HG03064 (cell line): ENCODE measurements around the gene YWHAQ.
A peak's percentile ranks its signal among the peaks of the same experiment; 100 is the strongest.
"Not testable (repeated sequence)": the region's sequence is repeated elsewhere in the genome, so short reads cannot be mapped to it uniquely, and the experiment has no call there.

Experiments used
- ATAC-seq: cut with Tn5 transposase; IDR thresholded peaks from one replicate; pipeline ENCODE4 v1.9.1; 2021; ENCODE audit warnings: low read depth; ENCODE audit not compliant: unreplicated experiment

Gene YWHAQ

DNA sequence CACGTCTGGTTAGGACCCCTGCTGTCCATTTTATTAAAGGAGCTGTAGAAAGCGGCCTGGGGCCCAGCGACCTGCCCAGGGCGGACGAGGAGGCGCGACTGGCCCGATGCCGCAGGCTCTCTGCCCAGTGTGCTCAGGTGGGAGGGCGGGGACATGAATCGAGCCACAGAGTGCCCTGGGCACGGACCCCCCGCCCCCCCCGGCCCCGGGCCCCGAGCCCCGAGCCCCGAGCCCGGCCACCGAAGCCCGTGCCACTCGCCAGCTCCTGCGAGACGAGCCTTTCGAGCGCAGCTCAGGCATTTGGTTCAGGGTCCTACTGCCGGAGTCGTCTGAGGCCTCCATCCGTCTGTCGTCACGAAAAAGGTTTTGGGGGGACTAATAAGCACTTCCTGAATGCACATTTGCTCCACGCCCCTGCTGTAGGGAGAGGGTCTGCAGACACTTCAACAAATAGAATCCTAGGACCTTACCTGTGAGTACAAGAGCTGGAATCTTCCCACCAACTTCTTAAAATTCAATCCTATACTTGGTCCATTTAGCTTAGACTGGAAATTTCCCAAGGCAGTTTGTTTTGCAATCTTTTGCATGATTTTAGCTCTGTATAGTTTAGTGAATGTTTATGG lies 74.6 kb downstream of the YWHAQ start:
- peak; percentile 22 for ATAC-seq

DNA sequence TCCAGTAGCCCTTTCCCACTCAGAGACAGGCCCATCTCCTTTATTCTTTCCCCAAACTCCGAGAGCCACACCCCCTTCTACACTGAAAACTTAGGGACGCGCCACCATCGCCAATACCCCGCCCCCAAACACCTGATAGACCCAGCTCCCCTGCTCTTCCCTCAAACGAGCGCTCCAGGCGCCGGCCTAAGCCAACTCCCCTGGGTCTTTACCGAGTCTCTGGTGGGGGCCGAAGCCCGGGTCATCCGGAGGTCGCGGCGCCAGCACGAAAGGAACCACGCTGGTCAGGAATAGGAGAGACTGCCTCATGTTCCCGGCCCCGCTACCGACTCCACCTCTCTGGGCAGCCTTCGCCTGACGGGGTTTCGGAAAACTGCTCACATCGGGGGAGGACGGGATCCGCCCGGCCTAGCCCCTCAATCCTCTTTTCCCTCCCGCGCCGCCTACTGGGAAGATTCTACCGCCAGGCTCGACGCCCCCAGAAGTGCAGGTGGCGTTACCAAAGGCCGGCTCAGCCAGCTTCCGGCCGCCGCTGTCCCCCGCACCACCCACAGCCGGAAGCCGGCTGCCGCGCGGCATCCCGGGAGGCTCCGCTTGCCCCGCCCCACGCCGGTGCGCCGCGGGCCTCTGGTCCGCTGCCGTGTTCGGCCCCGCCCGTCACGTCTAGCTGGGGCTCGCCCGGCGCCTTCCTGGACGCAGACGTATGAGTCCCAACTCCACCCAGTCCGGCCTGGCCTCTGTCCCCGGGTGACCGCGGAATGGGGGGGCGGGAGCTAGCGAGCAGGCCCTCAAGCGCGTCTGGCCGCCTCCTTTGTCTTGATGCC lies 75.3 kb downstream of the YWHAQ start, which contains the start of gene ADAM17:
TSS of gene ADAM17 (minus strand) at position 534 of the 824 bp plus-strand sequence. CDS start at position 309, 225 bp downstream.
- ATAC-seq: peak; percentile 80

GRCh38 chr2:9554921-9555296 lies 75.9 kb downstream of the YWHAQ start:
- no peak for ATAC-seq

GRCh38 chr2:9552219-9553178 lies 78.3 kb downstream of the YWHAQ start:
- no peak for ATAC-seq

DNA sequence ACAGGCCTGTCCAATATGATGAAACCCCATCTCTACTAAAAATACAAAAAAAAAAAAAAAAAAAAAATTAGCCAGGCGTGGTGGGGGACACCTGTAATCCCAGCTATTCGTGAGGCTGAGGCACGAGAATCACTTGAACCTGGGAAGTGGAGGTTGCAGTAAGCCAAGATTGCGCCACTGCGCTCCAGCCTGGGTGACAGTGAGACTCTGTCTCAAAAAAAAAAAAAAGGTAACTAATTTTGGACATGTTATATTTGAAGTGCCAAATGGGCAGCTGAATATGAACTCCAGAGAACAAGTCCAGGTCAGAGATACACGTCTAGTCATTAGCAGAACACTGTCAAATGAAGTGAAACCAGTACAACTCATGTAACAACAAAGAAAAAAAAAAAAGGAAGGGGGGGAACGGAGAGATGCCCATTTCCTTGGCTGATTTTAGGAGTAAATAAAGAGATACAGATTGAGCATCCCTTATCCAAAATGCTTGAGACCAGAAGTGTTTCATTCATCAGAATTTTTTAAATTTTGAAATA lies 79.9 kb downstream of the YWHAQ start:
- ATAC-seq: not testable (repeated sequence)

- peak; percentile 41 for ATAC-seq
Measured at GRCh38 chr2:9549420-9549819, 81.4 kb downstream of the YWHAQ start.

DNA sequence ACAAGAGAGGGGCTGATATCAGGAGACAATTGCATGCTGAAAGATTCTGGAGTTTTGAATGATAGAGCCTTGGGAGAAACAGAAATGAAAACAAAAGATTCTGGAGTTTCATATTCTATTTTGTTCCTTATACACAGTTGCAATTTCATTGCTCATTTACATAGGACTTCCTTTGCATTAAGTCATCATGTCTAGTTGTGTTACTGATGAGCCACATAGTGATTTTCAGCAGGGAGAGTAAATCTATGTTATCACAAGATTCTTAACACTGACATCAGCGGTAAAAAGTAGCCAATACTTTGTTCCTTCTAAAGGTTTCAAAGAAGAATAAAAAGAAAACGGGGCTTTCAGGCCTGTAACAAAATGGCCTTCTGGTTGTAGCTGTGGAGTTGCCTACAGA lies 82.3 kb downstream of the YWHAQ start:
- ATAC-seq: peak; percentile 51

DNA sequence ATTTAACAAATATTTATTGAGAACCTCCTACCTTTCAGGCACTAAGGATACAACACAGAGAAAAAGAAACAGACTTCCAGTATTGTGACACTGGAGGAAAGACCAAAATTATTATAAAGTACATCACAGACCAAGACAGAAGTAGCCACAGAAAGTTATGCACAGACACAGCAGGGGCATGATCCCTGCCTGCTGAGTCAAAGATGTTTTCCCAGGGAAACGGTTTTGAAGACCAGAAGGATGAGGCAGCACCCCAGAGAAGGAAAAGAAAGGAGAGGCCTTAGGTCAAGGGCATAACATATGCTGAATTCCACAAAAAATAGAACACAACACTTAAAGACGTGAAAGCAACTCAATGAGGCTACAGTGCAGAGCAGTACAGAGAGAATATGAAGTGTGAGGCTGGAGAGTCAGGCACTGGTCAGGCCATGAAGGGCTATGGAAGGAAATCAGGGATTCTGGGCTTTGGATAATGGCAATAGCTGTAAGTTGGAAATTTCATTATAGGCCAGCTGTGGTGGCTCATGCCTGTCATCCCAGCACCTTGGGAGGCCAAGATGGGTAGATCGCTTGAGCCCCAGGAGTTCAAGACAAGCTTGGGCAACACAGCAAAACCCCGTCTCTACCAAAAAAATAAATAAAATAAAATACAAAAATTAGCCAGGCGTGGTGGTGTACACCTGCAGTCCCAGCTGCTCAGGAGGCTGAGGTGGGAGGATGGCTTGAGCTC lies 83.4 kb downstream of the YWHAQ start:
- no peak for ATAC-seq

DNA sequence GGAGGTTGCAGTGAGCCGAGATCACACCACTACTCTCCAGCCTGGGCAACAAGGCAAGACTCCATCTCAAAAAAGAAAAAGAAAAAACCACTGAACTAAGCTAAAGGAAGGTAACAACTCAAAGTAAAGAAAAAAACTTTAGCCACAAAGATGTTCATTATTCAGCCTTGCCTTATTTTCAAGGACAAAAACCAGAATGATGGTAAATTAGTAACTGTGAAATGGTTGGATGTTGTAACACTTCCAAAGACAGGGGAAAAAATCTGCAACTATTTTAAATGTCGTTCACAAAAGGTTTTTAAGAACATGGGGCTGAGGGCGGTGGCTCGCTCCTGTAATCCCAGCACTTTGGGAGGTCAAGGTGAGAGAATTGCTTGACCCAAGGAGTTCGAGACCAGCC lies 85.3 kb downstream of the YWHAQ start:
- ATAC-seq: no peak

DNA sequence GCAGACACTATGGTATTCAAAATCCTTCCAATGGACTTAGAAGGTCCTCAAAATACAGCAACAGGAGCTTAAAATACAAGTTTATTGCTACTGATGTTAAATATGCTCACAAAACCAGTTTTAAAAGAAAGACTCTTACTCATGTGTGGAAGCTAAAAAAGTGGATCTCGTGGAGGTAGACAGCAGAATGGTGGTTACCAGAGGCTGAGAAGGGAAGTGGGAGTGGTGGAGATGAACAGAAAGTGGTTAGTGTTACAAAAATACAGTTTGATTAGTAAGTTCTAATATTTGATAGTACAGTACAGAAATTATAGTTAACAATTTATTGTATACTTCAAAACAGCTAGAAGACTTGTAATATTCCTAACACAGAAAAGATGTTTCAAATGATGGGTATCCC lies 87.2 kb downstream of the YWHAQ start:
- no peak for ATAC-seq

- no peak for ATAC-seq
Measured at GRCh38 chr2:9539531-9539930, 91.3 kb downstream of the YWHAQ start.

DNA sequence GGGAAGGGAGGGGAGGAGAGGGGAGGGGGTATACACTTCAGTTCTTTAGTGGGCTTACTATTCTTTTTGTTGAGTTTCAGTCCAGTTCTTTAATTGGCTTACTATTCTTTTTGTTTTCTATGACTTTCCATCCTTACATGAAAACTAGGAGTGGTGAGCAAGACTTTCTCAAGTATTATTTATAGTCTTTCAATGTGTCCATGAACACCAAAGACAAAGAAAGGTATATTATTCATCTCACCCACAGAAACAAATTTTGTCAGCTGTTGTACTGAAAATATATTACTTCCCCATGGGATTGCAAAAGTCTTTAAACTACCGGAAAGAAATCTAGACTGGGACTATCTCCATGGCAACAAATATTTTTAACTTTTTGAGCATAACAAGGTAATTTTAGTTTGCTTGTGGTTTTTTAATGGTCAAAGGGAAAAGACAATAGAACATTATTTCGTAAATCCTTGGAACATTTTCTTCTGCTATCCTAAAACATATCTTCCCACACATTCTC lies 92.7 kb downstream of the YWHAQ start:
- ATAC-seq: no peak

DNA sequence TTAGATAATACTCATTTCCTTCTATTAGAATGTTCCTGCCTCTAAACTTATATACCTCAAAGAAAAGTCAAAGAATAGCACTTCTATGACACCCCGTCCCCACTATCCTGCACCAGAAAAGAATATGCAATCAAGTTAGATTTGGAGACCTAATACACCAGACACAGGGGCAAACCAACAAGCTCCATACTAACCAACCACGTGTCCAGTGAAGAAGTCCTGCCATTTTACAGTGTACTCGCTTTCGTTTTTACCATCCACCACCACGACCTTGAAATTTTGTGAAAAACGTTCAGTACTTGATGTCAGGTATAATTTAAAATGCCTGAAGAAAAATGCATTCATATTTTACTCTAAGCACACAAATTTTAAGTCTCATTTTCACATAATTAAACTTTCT lies 94.3 kb downstream of the YWHAQ start:
- no peak for ATAC-seq

DNA sequence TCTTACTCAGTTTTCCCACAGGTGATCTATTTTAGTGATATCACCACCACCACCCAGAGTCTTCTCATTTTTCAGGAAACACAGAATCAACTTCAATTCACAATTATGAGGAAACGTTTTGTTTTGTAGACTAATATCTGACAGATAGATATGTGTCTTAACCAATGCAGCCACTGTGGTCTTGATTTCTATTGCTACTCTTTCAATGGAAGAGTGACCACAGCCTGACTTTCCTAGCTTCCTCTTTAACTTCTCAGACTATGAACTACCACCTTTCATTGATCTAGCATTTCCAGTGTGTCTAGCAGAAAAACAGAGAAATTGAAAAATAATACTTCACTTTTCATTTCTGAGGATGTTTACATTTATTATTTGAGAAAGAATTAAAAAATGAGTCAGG lies 95.6 kb downstream of the YWHAQ start:
- ATAC-seq: no peak
